ENCODE results near the gene ZNF22.

ZNF22 gene

DNA sequence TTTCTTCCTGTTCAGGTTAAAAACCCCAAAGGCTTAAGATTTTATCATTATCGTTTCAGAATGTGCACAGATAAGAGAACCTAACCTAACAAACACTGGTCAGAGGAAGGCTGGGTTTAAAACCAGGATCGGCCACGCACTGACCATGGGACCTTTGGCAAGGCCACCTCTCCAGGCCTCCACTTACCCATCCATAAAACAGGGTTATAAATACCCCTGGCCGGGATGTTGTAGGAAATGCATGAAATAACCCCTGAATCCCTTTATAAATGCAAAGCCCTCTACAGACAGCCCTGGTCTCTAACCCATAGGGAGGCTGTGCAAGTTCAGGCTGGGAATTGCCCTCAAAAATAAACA is 22.5 kb upstream of the ZNF22 start:
- DNase-seq = no peak

DNA sequence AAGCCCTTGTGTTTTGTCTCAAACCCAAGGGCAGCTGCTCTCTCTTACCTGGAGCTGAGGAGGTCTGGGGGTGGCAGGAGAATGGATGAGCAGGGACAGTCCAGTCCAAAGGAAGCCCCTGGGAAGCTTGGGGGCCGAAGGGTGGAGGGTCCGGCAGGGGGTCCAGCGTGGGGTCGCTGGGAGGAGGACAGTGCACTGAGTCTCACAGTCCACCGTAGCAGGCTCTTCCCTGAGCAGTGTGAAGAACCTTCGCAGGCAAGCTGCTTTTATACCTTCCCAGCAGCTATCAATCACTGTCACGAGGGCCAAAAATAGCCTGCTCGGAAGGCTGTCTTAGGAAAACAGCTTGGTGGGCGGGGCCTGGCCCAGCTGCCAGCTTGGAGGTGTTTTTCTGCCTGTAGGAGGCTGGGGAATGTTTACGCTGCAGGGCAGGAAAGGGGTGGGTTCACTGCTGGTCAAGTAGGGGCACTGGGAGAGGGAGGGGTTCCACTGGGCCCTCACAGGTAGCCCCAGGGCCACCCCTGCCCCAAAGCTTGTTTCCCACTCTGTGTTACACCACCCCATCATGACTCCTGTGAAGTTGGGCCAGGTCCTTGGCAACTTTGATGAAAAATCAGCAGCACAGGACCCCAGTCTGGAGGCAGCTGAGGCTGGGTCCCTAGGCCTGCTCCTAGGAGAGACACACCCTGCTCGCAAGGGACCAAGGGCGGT is 22.0 kb upstream of the ZNF22 start, which contains the start of gene DEPP1:
Gene DEPP1, minus strand, starts transcription at position 240 of the 711 bp plus-strand sequence. CDS start 779 bp downstream, outside the sequence.
- DNase-seq = peak; percentile 92

DNA sequence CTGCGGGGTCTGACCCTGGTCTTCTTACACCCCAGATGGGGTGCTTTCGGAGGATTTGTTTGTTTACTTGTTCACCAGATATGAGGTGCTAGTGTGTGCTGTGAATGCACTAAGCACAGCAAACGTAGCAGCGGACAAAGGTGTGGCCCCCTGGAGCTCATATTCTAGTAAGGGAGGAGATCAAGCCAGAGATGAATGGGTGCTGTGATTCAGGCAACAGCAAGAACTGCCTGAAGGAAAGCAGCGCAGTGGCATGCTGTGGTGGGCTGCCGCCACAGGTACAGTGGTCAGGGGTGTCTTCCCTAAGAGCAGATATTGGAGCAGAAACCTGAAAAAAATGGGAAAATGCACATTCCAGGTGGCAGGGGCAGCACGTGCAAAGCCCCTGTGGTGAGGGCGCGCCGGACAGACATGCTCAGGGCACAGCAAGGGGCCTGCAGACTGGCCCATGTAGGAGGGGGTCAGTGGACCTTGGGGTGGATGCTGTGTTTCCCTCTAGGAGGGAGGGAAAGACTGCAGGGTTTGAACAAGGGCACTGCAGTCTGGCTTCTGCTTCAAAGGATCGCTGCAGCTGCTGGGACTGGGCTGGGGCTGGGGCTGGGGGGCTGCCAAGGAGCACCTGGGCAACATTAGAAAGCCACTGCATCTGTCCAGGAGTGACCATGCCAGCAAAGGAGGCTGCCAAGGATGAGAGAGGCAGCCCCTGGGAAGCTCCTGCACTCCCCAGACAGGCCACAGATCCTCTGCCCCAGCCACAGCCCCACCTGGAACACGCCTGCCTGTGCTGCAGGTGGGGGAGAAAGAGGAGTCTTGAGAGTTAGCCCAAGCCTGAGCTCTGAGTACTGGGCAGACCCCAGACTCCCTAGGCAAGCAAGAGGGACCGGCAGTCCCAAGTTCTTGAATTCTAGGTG is 21.2 kb upstream of the ZNF22 start:
- DNase-seq = no peak

DNA sequence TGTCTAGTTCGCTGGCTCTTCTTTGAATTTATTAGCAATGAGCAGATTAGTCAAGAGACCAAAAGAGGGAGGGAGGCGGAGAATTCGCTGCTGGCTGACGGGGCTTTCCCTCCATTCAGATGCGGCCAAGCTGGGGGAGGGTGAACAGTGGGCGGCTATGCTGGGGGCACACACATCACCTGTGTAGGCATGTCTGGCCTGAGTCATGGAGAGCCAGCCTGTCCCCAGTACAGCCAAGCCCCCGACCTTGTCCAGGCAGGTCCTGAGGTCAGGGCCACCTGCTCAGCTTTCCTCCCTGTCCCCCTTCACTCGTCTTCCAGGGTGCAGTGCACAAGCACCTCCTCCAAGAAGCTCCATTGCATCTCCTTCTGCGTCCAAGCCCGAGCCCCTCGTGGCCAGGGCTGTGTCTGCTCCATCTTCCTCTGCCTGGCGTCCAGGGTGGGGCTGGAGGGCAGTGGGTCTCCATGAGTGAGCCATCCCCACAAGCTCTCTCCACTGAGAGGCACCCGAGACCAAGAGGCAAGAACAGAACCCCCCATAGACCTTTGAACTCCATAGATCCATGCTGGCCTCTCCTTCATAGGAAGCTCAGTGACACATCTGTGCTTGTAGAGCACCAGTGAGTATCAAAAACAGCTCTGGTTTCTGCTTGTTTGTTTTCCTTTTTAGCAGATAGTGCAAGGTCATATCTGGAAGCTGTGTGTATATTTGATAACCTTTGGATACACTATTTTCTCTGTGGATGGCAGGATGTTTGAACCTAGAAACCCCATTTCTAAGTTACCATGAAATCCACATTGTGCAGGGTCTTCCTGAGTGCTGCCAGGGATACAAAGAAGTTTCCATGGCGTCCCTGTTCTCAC is 20.2 kb upstream of the ZNF22 start:
- DNase-seq = no peak

DNA sequence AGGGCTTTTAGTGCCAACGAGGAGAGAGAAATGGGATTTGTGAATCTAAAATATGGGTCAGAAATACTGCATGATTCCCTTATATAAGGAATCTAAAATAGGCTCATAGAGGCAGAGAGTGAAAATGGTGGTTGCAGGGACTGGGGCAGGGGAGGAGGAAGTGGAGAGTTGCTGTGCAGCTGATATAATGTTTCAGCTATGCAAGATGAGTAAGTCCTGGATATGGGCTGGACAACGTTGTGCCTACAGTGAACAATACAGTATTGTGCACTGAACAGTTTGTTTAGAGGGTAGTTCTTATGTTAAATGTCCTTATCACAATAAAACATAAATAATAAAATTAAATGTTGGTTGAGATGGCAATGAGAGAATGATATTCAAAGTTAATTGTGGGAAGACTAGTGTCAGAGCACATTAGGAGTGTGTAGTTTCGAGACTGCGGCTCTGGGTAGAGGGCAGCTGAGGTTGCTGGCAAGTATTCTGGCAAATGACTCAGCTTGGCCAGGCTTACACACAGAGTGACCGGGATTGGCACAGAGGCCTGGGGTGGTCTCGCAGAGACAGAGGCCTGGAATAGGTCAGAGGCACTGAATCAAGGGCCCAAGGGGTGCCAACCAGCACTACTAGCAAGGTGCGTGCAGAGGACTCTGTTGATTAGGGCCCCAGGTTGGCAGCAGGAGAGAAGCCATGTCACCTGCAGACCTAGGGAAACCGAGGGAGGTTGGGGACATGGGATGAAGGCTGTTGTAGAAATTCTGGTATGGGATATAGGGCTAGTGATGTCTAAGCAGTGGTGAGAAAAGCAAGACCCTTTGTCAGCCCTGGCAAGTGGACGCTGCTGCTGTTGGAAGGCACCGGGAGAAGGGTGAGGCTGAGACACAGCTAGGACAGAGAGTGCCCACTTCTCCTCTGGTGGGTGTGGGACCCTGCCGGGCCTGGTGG is 19.3 kb upstream of the ZNF22 start:
- peak; percentile 67 for DNase-seq

DNA sequence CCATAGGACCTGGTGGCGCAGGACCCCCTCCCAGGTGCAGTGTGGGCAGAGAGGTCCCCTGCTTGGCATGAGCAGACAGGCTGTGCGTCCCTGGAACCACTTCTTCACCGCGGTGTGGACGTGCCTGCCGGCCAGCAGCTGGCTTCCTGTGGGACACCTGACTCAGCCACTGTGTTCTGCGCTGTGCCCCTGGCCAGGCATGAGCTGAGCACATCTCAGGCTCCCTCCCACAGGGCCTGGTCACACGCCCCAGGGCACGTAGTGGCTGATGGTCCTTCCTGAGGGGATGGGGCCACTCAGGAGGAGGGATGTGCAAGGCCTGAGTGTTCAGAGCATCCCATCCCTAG is 18.6 kb upstream of the ZNF22 start:
- no peak for DNase-seq

DNA sequence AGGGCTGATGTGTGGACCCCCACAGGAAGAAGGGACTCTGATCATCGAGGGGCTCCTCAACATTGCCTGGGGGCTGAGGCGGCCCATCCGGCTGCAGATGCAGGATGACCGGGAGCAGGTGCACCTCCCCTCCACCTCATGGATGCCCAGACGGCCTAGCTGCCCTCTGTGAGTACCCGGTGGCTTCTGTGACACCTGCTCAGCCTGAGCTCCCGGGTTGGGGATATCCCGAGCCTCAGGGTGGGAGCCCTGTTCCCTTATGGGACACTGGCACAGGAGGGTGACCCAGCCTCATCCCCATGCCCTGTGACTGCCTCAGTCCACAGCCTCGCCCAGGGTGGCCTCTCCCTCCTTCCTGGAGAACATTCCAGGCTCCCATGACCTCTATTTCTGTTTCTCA is 18.2 kb upstream of the ZNF22 start:
- no peak for DNase-seq

DNA sequence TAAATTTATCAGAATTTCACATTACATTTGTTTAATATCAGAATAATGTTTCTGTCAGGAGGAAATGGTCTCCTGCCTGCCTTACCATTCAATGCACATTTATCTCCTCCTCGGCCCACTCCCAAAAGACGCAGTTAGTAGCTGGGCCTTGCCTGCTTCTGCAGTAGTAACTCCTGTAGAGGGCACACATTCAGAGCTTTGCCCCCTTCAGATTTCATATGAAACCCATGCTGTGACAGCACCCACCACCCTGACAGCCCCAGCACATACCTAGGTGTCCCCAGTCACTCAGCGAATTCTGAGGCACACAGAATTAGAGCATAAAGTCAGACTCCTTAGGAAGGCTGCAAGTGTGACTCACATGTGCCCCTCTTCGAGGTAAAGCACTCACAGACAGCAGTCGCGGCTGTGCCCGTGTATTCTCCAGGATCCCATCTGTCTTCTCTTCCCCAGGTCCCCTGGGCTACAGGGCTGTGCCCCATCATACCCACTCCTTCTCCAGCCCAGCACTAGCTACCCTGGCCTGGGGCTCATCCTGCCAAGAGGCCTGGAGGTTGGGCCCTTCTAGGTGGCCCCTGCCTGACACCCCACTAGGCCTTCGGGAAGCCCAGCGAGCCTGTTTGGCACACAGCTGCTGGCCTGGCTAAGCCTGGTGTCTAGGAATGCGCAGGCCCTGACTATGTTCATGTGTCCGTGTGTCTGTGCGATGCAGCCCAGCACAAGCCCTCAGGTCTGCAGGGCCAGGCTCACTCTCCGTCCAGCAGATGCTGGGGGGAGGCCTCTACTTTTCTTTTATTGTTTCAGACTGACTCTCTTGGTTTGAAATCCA is 17.4 kb upstream of the ZNF22 start:
- no peak for DNase-seq

DNA sequence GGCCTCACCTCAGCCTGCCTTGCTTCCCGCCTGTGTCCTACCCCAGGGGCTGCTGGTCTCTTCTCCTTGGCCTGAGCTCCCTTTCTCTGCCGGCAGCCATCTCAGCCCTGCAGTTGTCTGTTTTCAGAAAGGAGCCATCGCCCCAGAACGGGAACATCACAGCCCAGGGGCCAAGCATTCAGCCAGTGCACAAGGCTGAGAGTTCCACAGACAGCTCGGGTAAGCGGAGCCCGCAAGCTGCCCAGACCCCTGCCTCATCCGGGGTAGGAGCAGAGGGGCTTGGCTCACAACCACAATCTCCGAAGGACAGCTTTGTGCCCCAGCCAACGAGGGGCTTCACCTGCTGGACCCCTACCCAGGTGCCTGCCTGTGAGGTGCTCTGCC is 16.8 kb upstream of the ZNF22 start:
- no peak for DNase-seq

DNA sequence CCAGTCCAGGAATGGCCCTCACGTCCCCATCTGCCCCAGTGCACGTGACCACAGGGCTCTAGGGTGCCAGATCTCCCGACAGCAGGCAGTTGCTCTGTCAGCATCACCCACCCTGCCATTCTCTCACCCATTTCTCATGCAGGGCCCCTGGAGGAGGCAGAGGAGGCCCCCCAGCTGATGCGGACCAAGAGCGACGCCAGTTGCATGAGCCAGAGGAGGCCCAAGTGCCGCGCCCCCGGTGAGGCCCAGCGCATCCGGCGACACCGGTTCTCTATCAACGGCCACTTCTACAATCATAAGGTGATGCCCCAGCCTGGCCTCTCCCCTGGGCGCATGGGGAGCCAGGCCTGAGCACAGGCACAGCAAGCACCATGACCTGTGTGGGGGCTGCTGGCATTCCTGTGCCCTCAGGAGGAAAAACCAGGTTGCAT is 16.0 kb upstream of the ZNF22 start:
- DNase-seq = no peak

DNA sequence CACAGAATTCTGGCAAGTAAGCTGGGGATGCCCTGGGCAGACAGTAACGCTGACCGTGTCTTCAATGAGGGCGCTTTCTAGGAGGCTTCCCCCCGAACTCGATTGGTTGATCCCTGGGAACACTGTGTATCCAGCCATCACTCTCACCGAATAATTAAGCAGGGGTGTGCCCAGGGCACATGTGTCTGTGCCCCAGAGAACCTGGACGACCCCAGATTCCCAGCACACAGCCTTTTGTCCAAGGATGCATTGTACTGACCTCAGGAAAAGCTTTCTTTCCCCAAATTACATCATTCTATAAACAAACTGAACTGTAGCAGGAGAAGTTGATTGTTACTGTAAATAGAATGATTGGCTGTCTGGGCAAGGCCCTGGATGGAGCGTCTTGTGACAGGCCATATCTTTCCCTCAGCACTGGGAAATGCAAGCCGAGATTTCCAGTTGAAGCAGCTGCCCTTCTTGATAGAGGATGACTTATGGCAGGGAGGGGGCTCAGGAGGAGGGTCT is 15.5 kb upstream of the ZNF22 start:
- no peak for DNase-seq

DNA sequence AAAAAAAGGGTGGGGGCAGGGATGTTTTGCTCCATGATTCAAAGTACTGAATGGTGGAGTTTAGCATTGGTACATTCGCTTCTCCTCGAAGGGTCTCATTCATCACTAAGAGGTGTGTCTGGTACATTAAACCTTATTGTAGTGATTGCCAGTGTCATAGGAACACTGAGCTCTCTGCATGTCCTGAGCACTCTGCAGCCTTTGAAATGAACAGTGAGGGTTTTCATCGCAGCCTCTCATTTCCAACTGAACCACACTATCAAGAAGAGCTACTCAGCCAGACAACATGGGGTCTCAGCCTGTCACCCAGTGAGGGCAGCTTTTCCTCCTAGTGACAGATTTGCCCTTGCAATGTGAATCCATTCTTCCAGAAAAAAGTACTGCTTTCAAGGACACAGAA is 14.5 kb upstream of the ZNF22 start:
- no peak for DNase-seq

DNA sequence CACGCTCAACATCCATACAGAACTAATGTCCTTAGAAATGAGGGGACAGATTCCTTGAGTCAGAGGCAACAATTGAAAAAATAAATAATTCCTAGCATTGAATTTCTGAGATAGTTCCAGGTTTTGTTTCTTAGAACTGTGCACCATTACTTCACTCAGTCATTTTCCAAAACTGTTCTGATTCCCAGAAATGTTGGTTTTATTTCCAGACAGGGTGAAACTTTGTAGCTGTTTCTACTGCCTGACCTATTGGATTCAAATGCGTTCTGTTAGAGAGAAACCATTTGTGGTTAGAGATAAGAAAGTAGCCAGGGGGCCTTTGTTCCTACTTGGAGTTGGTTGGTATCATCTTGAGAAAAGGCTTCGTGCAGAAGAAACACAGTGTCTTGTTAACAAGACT is 14.1 kb upstream of the ZNF22 start:
- DNase-seq = peak; percentile 5

DNA sequence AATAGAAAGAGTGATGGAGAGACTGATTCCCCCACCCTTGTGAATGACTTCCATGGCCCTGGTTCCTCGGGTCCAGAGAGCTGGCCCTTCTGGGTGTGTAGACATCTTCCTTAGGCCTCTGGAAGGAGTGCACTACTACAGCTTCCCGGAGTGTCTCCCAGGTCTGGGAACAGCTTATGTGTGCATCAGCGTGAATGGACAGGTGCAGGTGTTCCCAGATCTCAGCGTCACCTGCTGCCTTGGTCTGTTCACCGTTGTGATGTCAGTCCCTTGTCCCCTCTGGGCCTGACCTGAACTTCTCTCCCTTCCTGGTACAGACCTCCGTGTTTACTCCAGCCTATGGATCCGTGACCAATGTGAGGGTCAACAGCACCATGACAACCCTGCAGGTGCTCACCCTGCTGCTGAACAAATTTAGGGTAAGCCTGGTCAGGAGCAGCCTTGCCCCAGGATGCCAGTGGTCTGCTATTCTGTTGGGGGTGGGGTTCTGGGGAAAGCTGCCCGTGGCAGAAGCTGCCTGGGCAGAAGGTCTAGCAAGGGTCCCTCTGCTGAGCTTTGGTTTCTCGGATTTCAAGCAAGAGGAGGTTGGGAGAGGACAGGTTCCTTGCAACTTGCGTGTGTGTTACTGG is 11.7 kb upstream of the ZNF22 start:
- peak; percentile 17 for DNase-seq

DNA sequence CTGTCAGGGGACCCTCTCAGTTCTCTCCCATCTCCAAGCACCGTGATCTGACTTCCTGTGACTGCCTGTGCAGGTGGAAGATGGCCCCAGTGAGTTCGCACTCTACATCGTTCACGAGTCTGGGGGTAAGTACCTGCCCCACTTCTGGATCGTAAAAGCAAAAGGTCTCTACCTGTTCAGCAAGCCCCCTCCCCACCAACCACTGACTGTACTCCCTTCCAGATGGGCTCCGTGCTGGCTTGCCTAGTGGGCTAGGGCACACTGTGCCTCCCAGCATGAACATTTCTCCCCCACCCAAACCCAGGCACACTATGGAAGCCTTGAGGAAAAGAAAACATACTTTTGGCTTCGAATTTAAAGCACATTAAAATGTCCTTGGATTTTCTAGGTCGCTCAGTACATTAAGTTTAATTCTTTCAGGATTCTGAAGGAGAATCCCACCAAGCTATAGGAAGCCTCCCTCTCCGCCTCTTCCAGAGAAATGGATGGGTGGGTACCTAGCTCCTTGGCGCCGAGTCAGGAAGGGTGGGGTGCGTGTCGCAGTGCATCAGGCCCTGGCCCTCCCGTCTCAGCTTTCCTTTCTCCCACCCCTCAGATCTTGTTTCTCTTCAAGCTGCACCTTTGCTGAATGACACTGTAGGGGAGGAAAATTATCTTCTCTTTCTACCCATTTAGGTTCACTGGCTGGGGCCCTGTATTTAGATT is 11.0 kb upstream of the ZNF22 start:
- peak; percentile 37 for DNase-seq

DNA sequence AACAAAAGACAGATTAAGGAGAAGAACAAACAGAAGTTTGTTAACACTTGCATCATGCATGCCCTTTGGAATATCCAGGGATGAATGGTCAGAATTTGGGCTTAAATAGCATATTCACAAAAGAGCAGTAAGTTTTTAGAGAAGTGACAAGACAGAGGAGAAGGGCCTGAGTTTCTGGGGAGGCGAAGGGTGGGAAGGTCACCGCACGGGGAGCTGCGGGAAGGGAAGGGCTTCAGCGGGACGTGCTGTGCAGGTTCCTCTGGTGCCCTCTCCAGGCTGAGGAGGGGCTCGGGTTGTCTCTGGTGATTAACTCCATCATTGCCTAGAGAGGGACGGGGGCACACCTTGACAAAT is 10.4 kb upstream of the ZNF22 start:
- peak; percentile 39 for DNase-seq

DNA sequence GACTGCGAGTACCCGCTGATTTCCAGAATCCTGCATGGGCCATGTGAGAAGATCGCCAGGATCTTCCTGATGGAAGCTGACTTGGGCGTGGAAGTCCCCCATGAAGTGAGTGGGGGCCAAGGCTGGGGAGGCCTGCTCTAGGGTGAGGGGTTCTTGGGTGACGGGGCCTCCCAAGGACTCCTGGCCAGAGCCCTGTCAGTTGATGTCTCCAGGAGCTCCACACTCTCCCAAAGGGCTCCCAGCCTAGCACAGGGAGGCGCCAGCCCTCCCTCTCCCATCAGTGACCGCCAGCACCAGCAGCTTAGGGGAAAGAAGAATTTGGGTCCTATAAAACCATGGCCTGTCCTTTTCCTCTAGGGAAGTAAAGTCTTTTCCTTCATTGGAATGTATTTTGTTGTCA is 9.8 kb upstream of the ZNF22 start:
- DNase-seq = peak; percentile 5

DNA sequence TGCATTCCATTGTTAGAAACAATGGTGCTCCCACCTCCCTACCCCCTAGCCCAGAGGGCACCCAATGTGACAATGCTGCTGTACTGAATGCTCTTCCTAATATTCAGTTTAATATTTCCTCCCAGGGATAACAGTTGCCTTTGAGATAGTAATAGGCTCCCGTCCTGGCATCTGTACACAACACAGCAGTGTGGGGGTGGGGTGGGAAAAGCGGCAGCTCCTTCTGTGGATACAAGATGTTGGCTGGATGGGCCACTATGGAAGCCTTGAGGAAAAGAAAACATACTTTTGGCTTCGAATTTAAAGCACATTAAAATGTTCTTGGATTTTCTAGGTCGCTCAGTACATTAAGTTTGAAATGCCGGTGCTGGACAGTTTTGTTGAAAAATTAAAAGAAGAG is 9.2 kb upstream of the ZNF22 start:
- DNase-seq = peak; percentile 40

DNA sequence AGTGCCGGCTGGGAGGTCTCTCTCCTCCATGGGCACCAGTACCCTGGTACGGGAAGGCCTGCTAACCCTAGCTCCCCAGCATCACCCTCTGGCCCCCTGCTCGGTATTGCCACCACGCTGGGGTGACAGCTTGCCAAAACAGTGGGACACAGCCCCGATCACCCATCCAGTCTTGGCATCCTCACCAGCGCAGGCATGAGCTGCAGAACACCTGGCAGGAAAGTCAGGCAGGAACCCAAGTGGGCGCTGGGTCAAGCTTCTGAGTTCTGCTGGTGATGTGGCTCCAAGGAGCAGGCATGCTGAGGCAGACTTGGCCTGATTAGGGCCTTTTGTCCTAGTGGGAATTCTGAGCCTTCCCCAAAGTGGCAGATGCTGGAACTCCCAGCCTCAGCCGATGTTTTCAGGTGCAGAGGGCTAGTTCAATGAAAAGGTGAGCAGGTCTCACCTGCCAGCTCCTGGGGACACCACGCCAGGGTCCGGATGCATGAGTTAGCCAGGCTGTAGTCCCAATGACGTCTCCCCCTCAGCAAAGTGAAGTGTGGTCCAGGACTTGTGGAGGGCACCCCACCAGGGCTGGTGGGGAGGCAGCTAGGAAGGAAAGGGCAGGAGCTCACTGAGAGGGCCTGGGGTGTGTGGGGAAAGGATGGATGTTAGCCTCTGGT is 8.5 kb upstream of the ZNF22 start:
- peak; percentile 27 for DNase-seq
